Stimulated activated CD4-positive, alpha-beta T cell treated with anti-CD3 and anti-CD28 coated beads, Interleukin-1b, Interleukin-23, amount 100 ng/mL, for 48 hours (primary cell): ENCODE results near the gene ACE2.

Experiments
- DNase-seq: peaks from one replicate; pipeline ENCODE4 v3.0.0-alpha.2; 2020

ACE2 gene

DNA sequence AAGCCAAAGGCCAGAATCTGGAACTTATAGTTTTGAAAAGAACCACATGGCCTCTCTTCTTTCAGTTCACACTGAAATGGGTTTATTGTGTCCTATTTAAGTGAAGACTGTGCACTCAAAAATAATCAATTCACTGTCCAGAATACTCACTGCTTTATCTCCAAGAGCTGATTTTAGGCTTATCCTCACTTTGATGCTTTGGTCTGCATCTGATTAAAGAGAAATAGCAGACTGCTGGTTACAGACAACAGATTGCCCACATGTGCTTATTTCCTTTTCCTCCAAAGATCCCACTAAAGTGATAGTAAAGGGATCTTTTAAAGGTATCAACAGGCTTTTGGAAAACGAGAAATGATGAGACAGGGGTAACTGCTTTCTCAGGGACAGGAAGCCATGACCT lies 30.6 kb downstream of the ACE2 start:
- DNase-seq: no peak

DNA sequence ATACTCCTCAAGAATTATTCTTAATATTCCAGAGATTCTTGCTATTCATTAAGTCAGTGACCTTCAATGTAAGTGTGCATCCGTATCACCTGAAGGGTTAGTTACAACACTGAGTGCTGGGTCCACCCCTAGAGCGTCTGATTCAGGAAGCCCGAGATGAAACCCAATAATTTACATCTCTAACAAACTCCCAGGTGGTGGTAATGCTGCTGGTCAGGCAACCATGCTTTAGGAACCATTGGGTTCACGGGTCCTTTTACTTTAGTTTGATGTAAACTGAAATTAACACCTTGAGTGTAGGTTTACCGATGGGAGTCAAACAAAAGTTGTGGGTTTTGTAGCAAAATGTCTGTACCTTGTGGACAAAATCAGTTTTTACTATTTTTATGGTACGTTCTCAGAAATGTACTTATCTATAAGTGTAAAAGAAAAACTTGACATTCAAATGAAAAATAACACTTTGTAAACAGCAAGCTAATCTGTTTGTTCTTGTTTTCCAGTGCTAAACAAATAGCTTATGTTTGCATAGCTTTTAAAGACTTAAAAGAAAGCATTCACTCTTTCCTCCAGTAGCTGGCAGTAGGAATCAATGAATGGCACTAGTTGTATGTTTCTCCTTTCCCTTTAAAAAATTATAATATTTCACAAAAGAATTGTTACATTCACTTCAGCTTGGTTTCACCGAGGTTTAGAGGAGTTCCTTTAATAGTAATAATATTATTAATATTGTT lies 32.7 kb downstream of the ACE2 start:
- no peak for DNase-seq

DNA sequence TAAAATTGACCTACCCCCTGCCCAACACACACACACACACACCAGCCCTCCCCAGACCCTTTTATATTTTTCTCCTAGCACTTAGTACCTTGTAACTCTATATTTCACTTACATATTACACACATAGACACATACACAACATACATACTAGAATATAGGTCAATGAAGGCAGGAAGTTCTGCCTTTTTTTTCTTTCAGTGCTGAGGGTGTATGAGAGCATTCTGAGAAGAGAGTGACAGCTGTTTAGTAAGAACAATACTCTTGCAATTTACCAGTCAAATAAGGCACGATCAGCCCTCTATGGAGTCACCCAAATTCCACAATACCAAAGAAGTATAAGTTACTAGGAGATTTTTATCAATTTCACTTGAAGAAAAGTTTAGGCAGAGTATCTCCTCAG lies 33.5 kb downstream of the ACE2 start:
- no peak for DNase-seq

DNA sequence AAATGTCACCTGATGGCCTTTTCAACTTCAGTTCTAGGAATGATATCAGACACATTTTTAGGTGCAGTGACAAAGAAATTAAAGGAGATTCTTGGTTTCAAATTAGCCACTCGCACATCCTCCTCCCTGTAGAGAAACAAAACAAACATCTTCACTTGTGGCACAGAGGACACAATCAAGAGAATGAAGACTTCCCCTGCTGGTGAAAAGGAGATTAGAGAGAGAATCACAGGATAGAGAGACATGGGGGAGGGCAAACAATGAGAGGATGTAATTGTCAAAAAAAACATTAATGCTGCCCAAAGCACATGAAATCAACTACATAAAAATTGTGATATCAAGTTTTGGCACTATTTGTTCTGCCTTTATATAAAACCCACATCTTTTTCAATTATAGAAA lies 34.5 kb downstream of the ACE2 start:
- DNase-seq: no peak

DNA sequence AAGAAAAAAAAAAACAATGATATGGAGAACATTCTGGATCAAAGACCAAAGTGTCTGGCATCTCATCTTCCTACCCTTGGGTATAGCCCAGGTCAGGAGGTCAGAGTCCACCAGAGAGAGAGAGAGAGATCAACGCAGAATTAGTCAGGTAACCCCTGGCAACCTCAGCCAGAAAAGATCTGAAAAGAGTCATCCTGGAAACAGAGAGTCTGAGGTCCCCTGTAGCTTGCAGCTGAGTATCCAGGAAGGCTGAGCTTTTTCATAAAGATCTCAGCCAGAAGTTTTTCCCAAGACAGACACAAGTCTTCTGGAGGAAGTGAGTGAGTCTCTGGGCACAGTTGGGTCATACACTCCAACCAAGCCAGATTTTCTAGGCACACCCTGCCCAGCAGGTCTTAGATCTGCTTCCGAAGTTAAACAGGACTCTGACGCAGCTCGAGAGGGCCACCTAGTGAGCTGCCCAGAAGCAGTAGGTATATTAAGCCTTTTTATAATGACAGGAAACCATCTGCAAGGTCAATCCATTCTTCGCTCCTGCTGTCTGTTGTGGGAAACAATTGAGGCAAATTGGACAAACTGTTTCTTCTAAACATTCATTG lies 35.7 kb downstream of the ACE2 start:
- peak; percentile 3 for DNase-seq

DNA sequence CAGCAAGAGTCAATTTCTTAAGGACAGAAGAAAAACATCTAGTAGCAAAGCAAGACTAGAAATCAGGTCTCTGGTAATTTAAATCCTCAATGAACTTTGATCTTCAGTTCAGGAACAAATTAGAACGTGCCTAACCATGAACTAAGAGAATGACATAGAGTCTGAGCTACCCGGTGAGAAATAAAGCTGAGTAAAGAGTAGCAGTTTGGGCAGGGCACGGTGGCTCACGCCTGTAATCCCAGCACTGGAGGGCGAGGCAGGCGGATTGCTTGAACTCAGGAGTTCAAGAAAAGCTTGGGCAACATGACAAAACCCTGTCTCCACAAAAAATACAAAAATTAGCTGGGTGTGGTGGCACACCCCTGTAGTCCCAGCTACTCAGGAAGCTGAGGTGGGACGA lies 37.7 kb downstream of the ACE2 start:
- DNase-seq: no peak

DNA sequence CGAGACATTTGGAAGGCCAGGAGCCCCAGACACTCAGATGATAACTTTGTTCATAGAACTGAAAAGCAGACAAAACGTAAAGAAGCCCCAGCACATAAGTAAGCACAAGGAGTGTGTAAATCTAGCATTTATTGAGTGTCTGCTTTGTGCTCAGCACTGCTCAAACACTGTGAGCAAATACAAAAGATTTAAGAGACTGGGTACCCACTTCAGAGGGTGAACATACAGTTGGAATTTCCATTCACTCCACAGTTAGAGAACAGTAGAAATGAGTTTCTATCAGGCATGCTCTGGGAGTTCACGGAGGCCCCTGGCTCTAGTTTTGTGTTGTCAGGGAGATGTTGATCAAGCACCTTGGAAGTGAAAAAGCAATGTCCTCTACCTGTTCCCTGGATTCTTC lies 39.8 kb downstream of the ACE2 start:
- no peak for DNase-seq

DNA sequence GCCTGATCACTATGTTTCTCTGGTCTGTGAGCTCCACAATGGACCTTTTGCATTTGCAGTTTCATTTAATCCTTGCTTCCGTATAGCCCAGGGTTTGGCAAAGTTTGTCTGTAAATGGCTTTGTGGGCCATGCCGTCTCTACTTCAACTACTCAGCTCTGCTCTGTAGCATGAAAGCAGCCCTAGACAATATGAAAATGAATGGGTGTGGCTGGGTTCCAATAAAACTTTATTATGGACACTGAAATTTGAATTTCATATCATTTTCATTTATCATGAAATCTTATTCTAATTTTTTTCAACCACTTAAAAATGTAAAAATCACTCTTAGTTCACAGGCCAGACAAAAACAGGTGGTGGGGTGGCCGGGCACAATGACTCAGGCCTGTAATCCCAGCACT lies 41.5 kb downstream of the ACE2 start:
- no peak for DNase-seq

DNA sequence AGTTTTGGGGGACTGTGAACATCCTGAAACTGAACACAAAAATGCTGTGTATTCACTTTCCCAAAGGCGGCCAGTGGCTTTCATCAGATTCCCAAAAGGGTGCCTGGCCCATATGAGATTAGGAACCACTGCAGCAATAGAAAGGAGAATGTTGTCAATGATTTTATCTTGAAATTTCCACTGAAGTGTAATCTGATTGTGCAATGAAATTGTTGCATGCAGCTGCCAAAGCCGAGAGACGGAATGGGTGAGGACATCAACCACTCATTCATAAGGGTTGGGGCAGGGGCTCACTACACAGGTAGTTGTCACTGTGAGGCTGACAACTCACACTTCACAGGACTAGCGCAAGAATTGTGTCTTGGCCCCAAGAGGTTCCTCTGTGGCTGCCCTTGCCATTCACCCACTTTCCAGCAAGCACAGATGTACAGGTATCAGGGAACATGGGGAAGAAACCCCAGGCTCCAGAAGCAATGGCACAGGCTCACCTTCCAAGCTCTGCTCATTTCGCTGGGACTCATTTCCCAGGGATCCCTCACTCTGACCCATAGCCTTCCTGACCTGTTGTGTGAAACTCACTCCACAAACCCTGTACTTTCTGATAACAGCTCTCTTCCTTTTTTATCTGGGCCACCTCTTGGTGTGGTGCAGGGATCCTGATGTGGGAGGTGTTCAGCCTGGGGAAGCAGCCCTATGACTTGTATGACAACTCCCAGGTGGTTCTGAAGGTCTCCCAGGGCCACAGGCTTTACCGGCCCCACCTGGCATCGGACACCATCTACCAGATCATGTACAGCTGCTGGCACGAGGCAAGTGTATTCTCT lies 51.4 kb downstream of the ACE2 start:
- DNase-seq: no peak

DNA sequence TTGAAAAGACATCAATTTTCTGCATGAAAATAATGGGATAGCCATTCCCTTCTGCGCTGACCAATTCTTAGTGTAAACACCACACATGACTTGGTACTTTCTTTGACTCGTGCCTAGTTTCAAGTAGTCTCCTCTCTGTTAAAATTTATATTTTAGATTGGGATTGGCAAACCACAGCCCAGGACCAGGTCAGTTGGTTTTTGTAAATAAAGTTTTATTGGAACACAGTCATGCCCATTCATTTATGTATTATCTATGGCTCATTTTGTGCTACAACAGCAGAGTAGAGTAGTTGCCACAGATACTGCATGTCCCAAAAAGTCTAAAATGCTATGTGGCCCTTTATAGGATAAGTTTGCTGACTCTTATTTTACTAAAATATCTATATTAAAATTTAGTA lies 53.4 kb downstream of the ACE2 start:
- DNase-seq: no peak

DNA sequence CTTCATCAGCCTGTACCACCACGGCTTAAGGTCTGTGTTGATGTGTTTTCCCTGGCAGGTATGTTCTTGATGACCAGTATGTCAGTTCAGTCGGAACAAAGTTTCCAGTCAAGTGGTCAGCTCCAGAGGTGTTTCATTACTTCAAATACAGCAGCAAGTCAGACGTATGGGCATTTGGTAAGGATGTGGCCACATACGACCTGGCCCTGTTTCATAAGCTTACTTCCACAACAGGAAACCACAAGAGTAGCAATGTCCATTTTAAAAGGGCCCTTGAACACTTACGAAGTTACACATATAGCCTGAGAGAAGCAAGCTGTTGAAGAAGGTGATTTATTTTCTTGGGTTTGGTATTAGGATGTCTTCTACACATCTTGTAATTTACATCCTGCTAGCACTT lies 54.0 kb downstream of the ACE2 start:
- DNase-seq: no peak

DNA sequence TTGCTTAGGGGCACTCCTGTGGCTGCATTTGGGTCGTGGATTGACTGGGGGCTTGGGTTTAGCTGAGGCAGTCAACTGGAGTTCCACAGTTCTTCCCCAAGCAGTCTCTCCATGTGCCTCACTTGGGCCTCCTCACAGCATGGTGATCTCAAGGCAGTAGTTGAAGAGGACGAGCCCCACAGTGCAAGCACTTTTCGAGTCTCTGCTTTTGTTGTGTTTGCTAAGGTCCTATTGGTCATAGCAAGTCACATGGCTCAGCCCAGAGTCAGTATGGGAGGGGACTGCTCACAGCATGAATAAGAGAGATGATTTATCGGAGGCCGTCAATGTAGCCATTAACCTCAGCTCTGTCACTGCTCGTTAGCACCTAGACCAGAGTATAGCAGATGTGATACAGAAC lies 70.4 kb downstream of the ACE2 start:
- no peak for DNase-seq

DNA sequence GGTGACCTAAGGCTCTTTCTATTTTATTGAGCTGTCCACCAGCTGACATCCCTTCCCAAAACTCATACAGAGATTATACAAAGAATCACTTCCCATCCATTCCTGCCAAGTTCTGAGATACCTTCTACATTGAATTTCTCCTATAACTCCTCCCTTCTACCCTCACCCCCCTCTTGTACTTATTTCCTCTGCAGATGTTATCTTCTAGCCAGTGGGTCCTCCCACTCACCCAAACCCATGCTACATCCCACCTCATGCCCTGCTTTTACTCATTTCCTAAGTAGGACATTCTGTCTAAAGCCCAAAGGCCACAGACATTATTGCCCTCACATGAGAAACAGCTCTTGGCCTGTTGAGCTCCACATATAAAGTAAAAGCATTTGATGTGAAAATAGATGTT lies 71.6 kb downstream of the ACE2 start:
- DNase-seq: no peak

DNA sequence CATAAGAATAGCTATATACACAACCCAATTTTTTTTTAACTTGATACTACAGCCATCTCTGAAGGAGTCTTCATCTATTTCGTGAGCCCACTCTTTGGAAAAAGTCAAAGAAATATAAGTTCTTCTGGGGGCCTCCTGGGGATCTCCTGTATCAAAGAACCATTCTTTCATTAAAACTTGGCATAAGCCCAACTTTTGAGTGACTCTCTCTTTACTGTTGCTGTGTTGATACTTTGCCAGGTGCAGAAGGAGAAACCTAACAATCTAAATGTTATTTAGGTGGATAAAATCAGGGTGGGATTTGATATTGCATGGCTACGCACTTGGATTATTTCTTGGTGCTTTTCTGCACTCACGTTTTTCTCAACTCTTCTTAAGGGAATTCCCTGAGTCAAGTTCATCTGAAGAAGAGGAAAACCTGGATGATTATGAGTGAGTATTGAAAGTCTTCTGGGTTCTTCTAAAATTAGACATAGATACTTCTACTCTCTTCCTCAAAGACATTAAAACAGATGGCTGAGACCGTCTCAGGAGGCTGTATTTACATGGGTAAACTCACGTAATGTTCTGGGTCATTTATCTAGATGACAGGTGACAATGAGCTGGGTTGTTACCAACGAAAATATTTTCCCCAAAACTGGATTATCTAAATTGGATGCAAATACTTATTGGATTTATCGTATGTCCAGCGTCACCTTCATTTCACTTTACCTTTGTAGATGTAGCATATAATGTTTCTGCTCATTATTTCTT lies 74.9 kb downstream of the ACE2 start:
- DNase-seq: no peak

DNA sequence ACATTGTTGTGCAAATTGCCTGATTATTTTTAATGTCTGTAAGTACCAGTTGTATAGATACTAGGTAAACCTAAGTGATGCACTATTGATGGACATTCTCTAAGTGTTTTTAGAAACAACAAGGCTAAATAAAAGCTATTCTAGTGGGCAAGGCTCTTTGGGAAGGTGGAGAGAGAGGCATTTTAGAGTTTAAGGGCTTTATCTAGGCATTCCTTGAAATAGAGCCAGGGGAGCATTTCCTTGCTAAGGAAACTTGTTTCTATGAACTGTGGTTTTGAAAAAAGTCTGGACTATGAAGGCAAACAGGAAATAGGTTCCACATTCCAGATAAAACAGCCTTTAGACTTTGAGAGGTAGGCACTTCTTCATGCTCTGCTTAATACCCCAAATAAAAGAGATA lies 76.3 kb downstream of the ACE2 start:
- no peak for DNase-seq

DNA sequence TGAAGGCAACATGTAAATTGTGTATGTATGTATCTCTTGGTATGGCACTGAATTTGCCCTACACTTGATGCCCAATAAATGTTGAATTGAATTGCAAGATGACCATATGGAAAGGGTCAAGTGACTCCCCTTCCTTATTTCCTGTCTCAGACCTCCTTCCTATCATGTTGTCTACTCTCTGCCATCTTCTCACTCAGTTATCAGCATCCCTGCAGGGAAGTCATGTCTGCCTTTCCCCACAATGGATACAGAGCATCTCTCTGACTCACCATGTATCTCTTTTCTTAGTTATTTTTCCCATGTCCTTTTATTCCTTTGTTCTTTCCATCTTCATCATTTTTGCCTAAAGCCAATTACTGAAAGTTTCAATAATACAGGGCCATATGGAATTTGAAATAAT lies 77.7 kb downstream of the ACE2 start:
- no peak for DNase-seq

DNA sequence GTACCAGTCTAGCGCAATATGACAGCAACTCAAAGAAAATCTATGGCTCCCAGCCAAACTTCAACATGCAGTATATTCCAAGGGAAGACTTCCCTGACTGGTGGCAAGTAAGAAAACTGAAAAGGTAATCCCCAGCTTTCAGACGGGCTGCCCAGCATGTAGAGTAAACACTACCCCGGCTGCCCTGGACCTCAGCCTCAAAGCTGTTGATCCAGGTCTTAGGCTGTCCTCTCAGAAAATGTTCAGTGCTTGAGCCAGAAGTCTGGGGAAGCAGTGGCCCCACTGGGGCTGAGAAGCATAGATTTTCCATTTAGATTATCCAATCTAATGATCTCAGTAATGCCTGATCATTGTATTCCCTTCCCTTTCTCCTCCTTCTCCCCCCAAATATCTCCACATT lies 78.3 kb downstream of the ACE2 start:
- no peak for DNase-seq

DNA sequence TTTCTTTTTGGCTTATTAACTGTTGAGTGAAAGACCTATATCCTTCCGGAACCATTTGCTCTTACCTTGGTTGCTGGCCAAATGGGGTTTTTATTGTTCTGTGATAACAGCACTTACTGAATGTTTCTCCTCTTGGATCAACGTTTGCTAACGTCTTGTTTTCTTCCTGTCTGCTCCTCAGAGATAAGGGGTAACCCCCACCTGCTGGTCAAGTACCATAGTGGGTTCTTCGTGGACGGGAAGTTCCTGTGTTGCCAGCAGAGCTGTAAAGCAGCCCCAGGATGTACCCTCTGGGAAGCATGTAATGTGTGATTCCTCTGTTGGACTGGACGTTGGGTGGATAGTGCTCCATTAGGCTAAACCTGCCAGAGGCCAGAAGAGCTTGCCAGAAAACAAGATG lies 84.8 kb downstream of the ACE2 start:
- DNase-seq: no peak

DNA sequence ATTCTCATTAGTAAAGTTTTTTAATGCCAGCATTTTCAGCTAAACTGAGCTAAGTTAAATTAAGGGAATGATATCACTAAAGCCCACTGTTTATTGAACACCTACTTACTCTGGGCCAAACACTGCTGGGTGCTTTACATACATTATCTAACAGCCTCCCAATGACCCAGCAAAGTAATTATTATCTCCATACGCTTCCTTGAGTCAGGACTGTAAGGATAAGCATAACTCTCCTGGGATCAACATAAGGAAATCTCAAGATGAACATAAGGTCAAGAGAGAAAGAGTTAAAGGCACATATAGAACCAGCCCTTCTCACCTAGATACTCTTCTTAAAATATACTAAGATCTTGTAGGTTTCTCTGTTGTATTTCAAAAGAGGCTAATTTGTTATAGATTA lies 86.5 kb downstream of the ACE2 start:
- no peak for DNase-seq

DNA sequence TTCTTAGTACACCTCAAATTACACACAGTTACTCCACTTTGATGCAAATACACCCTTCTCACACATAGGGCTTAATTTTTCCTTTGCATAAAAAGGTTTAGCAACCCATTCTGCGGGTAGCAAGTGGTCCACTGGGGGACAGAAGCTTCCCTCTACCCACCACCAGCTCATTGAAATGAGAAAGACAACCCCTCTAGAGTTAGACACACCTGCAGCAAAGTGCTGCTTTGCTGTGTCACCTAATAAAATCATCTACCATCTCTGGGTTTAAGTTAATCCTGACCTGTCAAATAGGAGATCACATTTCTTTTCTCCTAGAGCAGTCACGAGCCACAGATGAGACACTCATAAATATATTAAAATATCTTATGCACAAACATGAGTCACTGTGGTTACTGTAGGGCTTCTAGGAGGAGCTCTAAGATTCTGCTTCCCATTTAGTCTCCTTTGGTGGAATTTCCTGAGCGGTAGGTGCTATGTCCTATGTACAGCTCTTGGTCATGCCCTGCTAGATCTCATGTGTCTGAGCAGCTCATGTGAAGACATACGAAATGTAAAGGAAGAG lies 88.3 kb downstream of the ACE2 start:
- no peak for DNase-seq

DNA sequence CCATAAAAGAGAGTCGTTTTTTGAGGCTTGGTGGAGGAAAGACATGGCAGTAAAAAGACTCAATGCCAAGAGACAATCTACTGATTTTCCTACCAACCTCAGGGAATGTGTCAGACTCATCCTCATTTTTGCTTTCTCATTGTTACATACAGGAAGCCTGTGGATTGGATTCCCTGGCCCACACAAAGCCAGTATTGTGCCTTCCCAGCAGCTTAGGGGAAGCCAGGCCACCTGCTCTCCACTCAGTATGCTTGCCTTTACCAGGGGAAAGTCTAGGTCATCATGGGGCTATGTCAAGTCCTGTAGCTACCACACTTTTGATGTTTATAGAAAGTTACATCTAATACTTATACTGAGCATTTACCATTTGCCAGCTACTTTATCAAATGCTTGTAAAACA lies 89.2 kb downstream of the ACE2 start:
- no peak for DNase-seq
